HG03378 (cell line): ENCODE results near the gene HRG.

Experiments
- ATAC-seq: cut with Tn5 transposase; IDR thresholded peaks from one replicate; pipeline ENCODE4 v1.9.1; 2021; ENCODE audit warnings: mild to moderate bottlenecking, moderate library complexity; ENCODE audit not compliant: unreplicated experiment

The HRG gene

DNA sequence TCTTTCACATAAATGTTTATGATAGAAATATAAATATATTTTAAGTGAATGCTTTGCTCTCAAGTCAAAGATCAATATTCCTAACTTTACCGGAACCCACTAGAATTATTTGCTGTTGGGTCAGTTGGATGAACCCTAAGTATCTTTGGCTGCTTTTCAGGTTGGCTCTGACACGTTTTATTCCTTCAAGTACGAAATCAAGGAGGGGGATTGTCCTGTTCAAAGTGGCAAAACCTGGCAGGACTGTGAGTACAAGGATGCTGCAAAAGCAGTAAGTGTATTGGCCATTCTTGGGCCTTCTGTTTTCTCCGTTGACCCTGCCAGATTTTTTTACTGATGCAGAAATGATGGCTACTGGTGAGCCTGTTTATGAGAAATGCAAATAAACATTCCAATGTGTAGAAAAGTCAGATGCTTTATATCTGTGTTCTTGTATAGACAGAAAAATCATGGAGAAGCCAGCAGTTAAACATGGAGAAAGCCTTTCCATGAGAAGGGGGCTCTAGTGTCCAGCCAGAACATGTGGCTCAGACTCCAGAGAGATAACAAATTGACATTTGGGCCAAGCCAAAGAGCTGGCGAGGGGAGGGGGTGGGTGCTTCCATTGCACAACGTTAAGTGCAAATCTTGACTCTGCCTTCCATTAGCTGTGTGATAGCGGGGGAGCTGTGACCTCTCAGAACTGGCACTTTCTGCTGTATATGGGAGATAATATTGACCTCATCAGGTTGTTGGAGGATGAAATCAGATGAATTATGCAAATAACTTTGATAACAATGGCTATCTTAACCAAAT is 54.3 kb downstream of the HRG start:
- no peak for ATAC-seq

DNA sequence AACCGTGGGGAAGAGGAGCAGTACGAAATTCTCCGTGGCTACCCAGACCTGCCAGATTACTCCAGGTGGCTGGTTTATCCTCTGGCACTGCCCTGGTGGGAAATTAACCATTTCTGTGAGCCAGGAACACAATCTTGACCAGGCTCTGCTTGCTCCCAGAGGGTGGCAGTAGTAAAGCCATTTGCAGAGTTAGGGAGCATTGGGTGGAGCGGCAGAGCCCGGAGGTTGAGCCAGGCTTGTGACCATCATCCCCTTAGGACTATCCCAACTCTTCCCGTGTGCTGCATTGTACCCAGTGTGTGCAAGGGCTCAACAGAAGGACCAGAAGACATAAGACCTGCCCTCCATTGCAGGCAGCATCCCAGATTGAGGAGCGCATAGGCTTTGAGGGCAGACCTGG is 56.6 kb downstream of the HRG start:
- no peak for ATAC-seq

DNA sequence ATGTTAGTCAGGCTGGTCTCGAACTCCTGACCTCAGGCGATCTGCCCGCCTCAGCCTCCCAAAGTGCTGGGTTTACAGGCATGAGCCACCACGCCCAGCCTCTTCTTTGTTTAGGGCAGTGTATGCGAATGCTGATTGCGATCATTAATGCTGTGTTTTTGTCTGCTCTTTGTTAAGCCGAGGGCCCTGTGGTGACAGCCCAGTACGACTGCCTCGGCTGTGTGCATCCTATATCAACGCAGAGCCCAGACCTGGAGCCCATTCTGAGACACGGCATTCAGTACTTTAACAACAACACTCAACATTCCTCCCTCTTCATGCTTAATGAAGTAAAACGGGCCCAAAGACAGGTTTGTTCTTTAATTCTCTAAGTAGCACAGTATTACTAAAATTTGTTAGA is 59.1 kb downstream of the HRG start:
- ATAC-seq, result no peak
